ENCODE measurements around the gene ATL3. TPM values are rescaled to one million over a fixed set of nuclear protein-coding genes. Genes with fewer than 3 reads are reported as not detected.

ATL3 gene
- total and polyA plus RNA-seq, 2 of the 13 experiments (the other 11 are each of a cell fraction or from before 2014, with no cell fraction given), result not detected

GRCh38 chr11:63673579-63673978 is 2.4 kb upstream of the ATL3 start:
- no peak overlapping the region for H3K9ac ChIP-seq (ENCODE audit: insufficient read depth, low read depth, low read length)
- H2AFZ ChIP-seq (ENCODE audit: low read length), result no peak overlapping the region
- ChIA-PET POLR2A (interaction anchor here (2.3 kb wide), 1 partner anchor 8 kb away, joined by 16 read pairs; the partner anchor contains the start of gene RTN3), CTCF (ENCODE audit: low intra/inter-chr PET ratio, low total read pairs) (no interaction called here)
- peaks cover 0 to 4% of the 10 kb centered on the region in 2 experiments; a peak in 1 of 5 replicates for H3K27me3 ChIP-seq (ENCODE audit: control insufficient read depth in 1 of 2, insufficient read depth in 2 of 2, low read length in 2 of 2)
- peaks cover 20% of the 10 kb centered on the region for H3K4me1 ChIP-seq (ENCODE audit: insufficient read depth, low read length)
- no peak; the same call in 2 of the 3 replicates for ATAC-seq
- WGBS (ENCODE audit: low lambda C conversion rate), result 11% methylated on average over 4 of the region's 4 CpGs
- no TSS peak for BruUV-seq (replicated peaks)
- no peaks in the 10 kb centered on the region for H3K79me2 ChIP-seq (ENCODE audit: insufficient read depth, low read length)
- in situ Hi-C loops (cut with HindIII; ENCODE audit: extremely low pct_ligation_motif_present, low pct_unique_long_range_greater_than_20kb), result no loop called here
- H3K9me3 ChIP-seq (ENCODE audit: low read length), result no peaks in the 10 kb centered on the region
- intact Hi-C loops (cut with micrococcal nuclease; ENCODE audit: unreplicated experiment), result no loop called here
- no peak overlapping the region; the same call in 1 of the 2 replicates for H3K4me2 ChIP-seq (ENCODE audit: low read depth, low read length)
- no peaks in the 10 kb centered on the region for H3K36me3 ChIP-seq (replicated peaks in 1 of 2; ENCODE audit: control insufficient read depth in 1 of 2, insufficient read depth in 2 of 2, low read length in 2 of 2)
- DNase-seq (ENCODE audit: low spot score), result no peak
- no peaks in the 10 kb centered on the region for H4K20me1 ChIP-seq (ENCODE audit: insufficient read depth, low read length)
- TF ChIP-seq MAFK (conservative IDR thresholded peaks at IDR 0.05 in 1 of 2, IDR thresholded peaks at IDR 0.05 in 1 of 2; ENCODE audit: low read length in 2 of 2), result peak in 1 of 2 experiments; percentile 17; a peak in 2 of 4 replicates
- TF ChIP-seq FOSL1 (CRISPR knock-in tag; IDR thresholded peaks at IDR 0.05; ENCODE audit: borderline replicate concordance), result no peak
- TF ChIP-seq MAFF (IDR thresholded peaks at IDR 0.05; ENCODE audit: low read depth, low read length), result 0 out of 2 replicates have a peak, but pooled peaks have one; percentile 13
- TF ChIP-seq, protein P1, sequence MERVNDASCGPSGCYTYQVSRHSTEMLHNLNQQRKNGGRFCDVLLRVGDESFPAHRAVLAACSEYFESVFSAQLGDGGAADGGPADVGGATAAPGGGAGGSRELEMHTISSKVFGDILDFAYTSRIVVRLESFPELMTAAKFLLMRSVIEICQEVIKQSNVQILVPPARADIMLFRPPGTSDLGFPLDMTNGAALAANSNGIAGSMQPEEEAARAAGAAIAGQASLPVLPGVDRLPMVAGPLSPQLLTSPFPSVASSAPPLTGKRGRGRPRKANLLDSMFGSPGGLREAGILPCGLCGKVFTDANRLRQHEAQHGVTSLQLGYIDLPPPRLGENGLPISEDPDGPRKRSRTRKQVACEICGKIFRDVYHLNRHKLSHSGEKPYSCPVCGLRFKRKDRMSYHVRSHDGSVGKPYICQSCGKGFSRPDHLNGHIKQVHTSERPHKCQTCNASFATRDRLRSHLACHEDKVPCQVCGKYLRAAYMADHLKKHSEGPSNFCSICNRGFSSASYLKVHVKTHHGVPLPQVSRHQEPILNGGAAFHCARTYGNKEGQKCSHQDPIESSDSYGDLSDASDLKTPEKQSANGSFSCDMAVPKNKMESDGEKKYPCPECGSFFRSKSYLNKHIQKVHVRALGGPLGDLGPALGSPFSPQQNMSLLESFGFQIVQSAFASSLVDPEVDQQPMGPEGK (CRISPR knock-in tag; IDR thresholded peaks at IDR 0.05), result no peak
- no peak for FAIRE-seq
- H3K27ac ChIP-seq (ENCODE audit: extremely low read length, insufficient read depth, low read length), result no peak overlapping the region
- no peak overlapping the region for H3K4me3 ChIP-seq (replicated peaks in 1 of 3; ENCODE audit: insufficient read depth in 1 of 3, low read depth in 2 of 3, low read length in 3 of 3)

GRCh38 chr11:63672936-63673539 is 1.9 kb upstream of the ATL3 start:
- H3K27me3 ChIP-seq (ENCODE audit: control insufficient read depth in 1 of 2, insufficient read depth in 2 of 2, low read length in 2 of 2), result peaks cover 0 to 4% of the 10 kb centered on the region in 2 experiments; a peak in 1 of 5 replicates
- H3K9ac ChIP-seq (ENCODE audit: insufficient read depth, low read depth, low read length), result no peak overlapping the region
- ATAC-seq (peak; percentile 57), DNase-seq (ENCODE audit: low spot score) (peak; percentile 39), FAIRE-seq (no peak)
- no peaks in the 10 kb centered on the region for H3K36me3 ChIP-seq (replicated peaks in 1 of 2; ENCODE audit: control insufficient read depth in 1 of 2, insufficient read depth in 2 of 2, low read length in 2 of 2)
- ChIA-PET POLR2A (interaction anchor here (2.3 kb wide), 1 partner anchor 9 kb away, joined by 16 read pairs; the partner anchor contains the start of gene RTN3), CTCF (ENCODE audit: low intra/inter-chr PET ratio, low total read pairs) (no interaction called here)
- H2AFZ ChIP-seq (ENCODE audit: low read length), result no peak overlapping the region
- BruUV-seq (replicated peaks), result no TSS peak
- in situ Hi-C loops (cut with HindIII; ENCODE audit: extremely low pct_ligation_motif_present, low pct_unique_long_range_greater_than_20kb), result no loop called here
- H3K27ac ChIP-seq (ENCODE audit: extremely low read length, insufficient read depth, low read length), result no peak overlapping the region
- H3K9me3 ChIP-seq (ENCODE audit: low read length), result no peaks in the 10 kb centered on the region
- H4K20me1 ChIP-seq (ENCODE audit: insufficient read depth, low read length), result no peaks in the 10 kb centered on the region
- no peak overlapping the region for H3K4me3 ChIP-seq (replicated peaks in 1 of 3; ENCODE audit: insufficient read depth in 1 of 3, low read depth in 2 of 3, low read length in 3 of 3)
- H3K79me2 ChIP-seq (ENCODE audit: insufficient read depth, low read length), result no peaks in the 10 kb centered on the region
- peaks cover 20% of the 10 kb centered on the region for H3K4me1 ChIP-seq (ENCODE audit: insufficient read depth, low read length)
- intact Hi-C loops (cut with micrococcal nuclease; ENCODE audit: unreplicated experiment), result no loop called here
- WGBS (ENCODE audit: low lambda C conversion rate), result 30% methylated on average over 1 of the region's 1 CpG
- H3K4me2 ChIP-seq (ENCODE audit: low read depth, low read length), result no peak overlapping the region; the same call in 1 of the 2 replicates
- TF ChIP-seq ATF1 (CRISPR knock-in tag; IDR thresholded peaks at IDR 0.05) (no peak), CEBPG (CRISPR knock-in tag; IDR thresholded peaks at IDR 0.05) (peak; percentile 31; the same call in 1 of the 2 replicates), ZNF616 (CRISPR knock-in tag; IDR thresholded peaks at IDR 0.05; ENCODE audit: low read depth) (no peak), CEBPB (IDR thresholded peaks at IDR 0.05; ENCODE audit: borderline replicate concordance, low read depth, low read length) (peak; percentile 77), ELF3 (CRISPR knock-in tag; IDR thresholded peaks at IDR 0.05) (peak; percentile 20; the same call in 1 of the 2 replicates)
- TF ChIP-seq, protein P2, sequence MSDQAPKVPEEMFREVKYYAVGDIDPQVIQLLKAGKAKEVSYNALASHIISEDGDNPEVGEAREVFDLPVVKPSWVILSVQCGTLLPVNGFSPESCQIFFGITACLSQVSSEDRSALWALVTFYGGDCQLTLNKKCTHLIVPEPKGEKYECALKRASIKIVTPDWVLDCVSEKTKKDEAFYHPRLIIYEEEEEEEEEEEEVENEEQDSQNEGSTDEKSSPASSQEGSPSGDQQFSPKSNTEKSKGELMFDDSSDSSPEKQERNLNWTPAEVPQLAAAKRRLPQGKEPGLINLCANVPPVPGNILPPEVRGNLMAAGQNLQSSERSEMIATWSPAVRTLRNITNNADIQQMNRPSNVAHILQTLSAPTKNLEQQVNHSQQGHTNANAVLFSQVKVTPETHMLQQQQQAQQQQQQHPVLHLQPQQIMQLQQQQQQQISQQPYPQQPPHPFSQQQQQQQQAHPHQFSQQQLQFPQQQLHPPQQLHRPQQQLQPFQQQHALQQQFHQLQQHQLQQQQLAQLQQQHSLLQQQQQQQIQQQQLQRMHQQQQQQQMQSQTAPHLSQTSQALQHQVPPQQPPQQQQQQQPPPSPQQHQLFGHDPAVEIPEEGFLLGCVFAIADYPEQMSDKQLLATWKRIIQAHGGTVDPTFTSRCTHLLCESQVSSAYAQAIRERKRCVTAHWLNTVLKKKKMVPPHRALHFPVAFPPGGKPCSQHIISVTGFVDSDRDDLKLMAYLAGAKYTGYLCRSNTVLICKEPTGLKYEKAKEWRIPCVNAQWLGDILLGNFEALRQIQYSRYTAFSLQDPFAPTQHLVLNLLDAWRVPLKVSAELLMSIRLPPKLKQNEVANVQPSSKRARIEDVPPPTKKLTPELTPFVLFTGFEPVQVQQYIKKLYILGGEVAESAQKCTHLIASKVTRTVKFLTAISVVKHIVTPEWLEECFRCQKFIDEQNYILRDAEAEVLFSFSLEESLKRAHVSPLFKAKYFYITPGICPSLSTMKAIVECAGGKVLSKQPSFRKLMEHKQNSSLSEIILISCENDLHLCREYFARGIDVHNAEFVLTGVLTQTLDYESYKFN (CRISPR knock-in tag; conservative IDR thresholded peaks at IDR 0.05), result 0 out of 2 replicates have a peak, but pooled peaks have one; percentile 13
- TF ChIP-seq, protein P3, sequence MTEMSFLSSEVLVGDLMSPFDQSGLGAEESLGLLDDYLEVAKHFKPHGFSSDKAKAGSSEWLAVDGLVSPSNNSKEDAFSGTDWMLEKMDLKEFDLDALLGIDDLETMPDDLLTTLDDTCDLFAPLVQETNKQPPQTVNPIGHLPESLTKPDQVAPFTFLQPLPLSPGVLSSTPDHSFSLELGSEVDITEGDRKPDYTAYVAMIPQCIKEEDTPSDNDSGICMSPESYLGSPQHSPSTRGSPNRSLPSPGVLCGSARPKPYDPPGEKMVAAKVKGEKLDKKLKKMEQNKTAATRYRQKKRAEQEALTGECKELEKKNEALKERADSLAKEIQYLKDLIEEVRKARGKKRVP (CRISPR knock-in tag; IDR thresholded peaks at IDR 0.05), result peak in 1 of 2 experiments; percentile 95; a peak in 2 of 4 replicates

Measured in HepG2 (cell line).